Measurements from ENCODE around the gene CCT7. TPM values are rescaled to one million over a fixed set of nuclear protein-coding genes. Genes with fewer than 3 reads are reported as not detected.

CCT7 gene
- total and polyA plus RNA-seq, 2 experiments from 2014 or later: 287 to 642 TPM

- TF ChIP-seq ZNF462 (CRISPR knock-in tag; IDR thresholded peaks at IDR 0.05): no peak
- TF ChIP-seq, protein P1, sequence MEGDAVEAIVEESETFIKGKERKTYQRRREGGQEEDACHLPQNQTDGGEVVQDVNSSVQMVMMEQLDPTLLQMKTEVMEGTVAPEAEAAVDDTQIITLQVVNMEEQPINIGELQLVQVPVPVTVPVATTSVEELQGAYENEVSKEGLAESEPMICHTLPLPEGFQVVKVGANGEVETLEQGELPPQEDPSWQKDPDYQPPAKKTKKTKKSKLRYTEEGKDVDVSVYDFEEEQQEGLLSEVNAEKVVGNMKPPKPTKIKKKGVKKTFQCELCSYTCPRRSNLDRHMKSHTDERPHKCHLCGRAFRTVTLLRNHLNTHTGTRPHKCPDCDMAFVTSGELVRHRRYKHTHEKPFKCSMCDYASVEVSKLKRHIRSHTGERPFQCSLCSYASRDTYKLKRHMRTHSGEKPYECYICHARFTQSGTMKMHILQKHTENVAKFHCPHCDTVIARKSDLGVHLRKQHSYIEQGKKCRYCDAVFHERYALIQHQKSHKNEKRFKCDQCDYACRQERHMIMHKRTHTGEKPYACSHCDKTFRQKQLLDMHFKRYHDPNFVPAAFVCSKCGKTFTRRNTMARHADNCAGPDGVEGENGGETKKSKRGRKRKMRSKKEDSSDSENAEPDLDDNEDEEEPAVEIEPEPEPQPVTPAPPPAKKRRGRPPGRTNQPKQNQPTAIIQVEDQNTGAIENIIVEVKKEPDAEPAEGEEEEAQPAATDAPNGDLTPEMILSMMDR (conservative IDR thresholded peaks at IDR 0.05; ENCODE audit: low read depth in 2 of 2): no peak
Observed at GRCh38 chr2:73246850-73247249, 12.7 kb downstream of the CCT7 start (continued).

- no peak overlapping the region for H3K4me3 Mint-ChIP-seq
- Histone ChIP-seq H3K4me1 (ENCODE audit: insufficient read depth) (no peaks in the 10 kb centered on the region), H3F3A (replicated peaks; ENCODE audit: low read depth) (peaks cover 11% of the 10 kb centered on the region; the same call in 1 of the 2 replicates), H3K4me3 (no peak overlapping the region), H4K20me1 (replicated peaks; ENCODE audit: insufficient read depth) (peaks cover 60% of the 10 kb centered on the region), H3K4me2 (no peak overlapping the region), H3K9me2 (ENCODE audit: insufficient read depth) (no peaks in the 10 kb centered on the region), H3K79me2 (replicated peaks; ENCODE audit: insufficient read depth) (no peaks in the 10 kb centered on the region), H3K27ac (ENCODE audit: low read depth) (no peak overlapping the region), H3K27me3 (ENCODE audit: insufficient read depth) (no peaks in the 10 kb centered on the region), H3K36me3 (ENCODE audit: insufficient read depth) (peaks cover 53% of the 10 kb centered on the region), H2AFZ (no peak overlapping the region)
- no peak for DNase-seq (ENCODE audit: low spot score)
- 0 out of 3 replicates have a peak, but pooled peaks cover 3% of the 10 kb centered on the region for H3K4me1 Mint-ChIP-seq
- no peak for ATAC-seq
- peaks cover 5% of the 10 kb centered on the region for H3K27me3 Mint-ChIP-seq (ENCODE audit: insufficient read depth, low read depth, poor library complexity)
- no peak for TF ChIP-seq JUNB (IDR thresholded peaks at IDR 0.05; ENCODE audit: unreplicated experiment)
- no peak for TF ChIP-seq CREB1 (CRISPR knock-in tag; IDR thresholded peaks at IDR 0.05; ENCODE audit: low read depth)
- TF ChIP-seq NANOG (IDR thresholded peaks at IDR 0.05; ENCODE audit: borderline replicate concordance): no peak
- H3K27ac Mint-ChIP-seq: no peak overlapping the region
- H3K36me3 Mint-ChIP-seq (ENCODE audit: low read depth): peaks cover 91% of the 10 kb centered on the region
- H3K9me3 Mint-ChIP-seq: no peaks in the 10 kb centered on the region
Observed at GRCh38 chr2:73249636-73250035, 15.5 kb downstream of the CCT7 start.
